Sigmoid colon (tissue), 7 donors: Measurements from ENCODE around the gene BPIFB4. TPM values are rescaled to one million over a fixed set of nuclear protein-coding genes. Genes with fewer than 3 reads are reported as not detected.

Experiments
- DNase-seq: peaks from one replicate; pipeline ENCODE4 v3.0.0-alpha.2; 2019
- H3K27ac ChIP-seq, 4 donors: fragments of 200-600 bp; sonication (generic); one replicate each; pipeline ENCODE4 v1.5.1; 2016 to 2019; ENCODE audit warnings: mild to moderate bottlenecking in 1 of 4
- H3K27me3 ChIP-seq, 3 donors: fragments of 200-600 bp; sonication (generic); one replicate each; pipeline ENCODE4 v1.5.1; 2019; ENCODE audit warnings: mild to moderate bottlenecking in 1 of 3
- H3K36me3 ChIP-seq, 4 donors: fragments of 200-600 bp; sonication (generic); one replicate each; pipeline ENCODE4 v1.5.1; 2016 to 2019
- H3K4me1 ChIP-seq, 4 donors: fragments of 200-600 bp; sonication (generic); one replicate each; pipeline ENCODE4 v1.5.1; 2017 to 2019
- H3K4me3 ChIP-seq, 4 donors: fragments of 200-600 bp; sonication (generic); one replicate each; pipeline ENCODE4 v1.5.1; 2017 to 2019; ENCODE audit warnings: mild to moderate bottlenecking in 2 of 4, moderate library complexity in 1 of 4
- H3K9me3 ChIP-seq, 4 donors: fragments of 200-600 bp in 3 of 4; sonication (generic) in 3 of 4; one replicate each; pipeline versions ENCODE4 v1.5.1 to v1.6.1; 2013 to 2019
- EP300 ChIP-seq, 4 donors: sonication (generic); formaldehyde crosslinking; IDR thresholded peaks; one replicate each; pipeline ENCODE4 v1.6.1; 2017; ENCODE audit warnings: antibody characterized with exemption in 4 of 4
- POLR2A ChIP-seq, 2 donors: fragments of 450-650 bp; IDR thresholded peaks; one replicate each; pipeline ENCODE4 v1.6.1; 2016; ENCODE audit warnings: antibody characterized with exemption in 2 of 2, mild to moderate bottlenecking in 2 of 2, moderate library complexity in 2 of 2
- POLR2AphosphoS5 ChIP-seq, 4 donors: sonication (generic); formaldehyde crosslinking; IDR thresholded peaks; one replicate each; pipeline ENCODE4 v1.6.1; 2017; ENCODE audit warnings: antibody characterized with exemption in 4 of 4
- WGBS, 2 donors: extraction: QIAGEN DNeasy Blood & Tissue Kit; methylation state at CpG; one replicate each; pipeline ENCODE4 v1.1.7; 2013; 5-methylcytosine and 5-hydroxymethylcytosine counted together
- intact Hi-C: fragments of 100-400 bp; cut with DNase I; formaldehyde crosslinking; loops from one replicate; pipeline ENCODE4 v1.15.1; 2023
- polyA plus RNA-seq, 3 donors: library from polyadenylated mRNA; stranded (reverse); fragments of 200-250 nt; gene quantifications; one replicate each; pipeline ENCODE4 v1.2.3, GENCODE V29; 2013
- total RNA-seq, 4 donors: library from RNA; depleted of rRNA; stranded (reverse); fragments of >200 nt; gene quantifications; one replicate each; pipeline ENCODE4 v1.1.0, GENCODE V29; 2016
- TF ChIP-seq, protein P1 (sequence below), 4 experiments: fragments of 450-650 bp in 3 of 4; fragments of 200-600 bp in 1 of 4; IDR thresholded peaks; one replicate each; pipeline ENCODE4 v1.5.1; 2016 to 2019; ENCODE audit warnings: antibody characterized with exemption in 4 of 4, mild to moderate bottlenecking in 3 of 4, moderate library complexity in 2 of 4
- donor health status: healthy with polysubstance abuse.
- donor health status: Bipolar disorder and iron deficiency.
- donor health status: healthy.

The BPIFB4 gene
- total and polyA plus RNA-seq, 7 donors = not detected

DNA sequence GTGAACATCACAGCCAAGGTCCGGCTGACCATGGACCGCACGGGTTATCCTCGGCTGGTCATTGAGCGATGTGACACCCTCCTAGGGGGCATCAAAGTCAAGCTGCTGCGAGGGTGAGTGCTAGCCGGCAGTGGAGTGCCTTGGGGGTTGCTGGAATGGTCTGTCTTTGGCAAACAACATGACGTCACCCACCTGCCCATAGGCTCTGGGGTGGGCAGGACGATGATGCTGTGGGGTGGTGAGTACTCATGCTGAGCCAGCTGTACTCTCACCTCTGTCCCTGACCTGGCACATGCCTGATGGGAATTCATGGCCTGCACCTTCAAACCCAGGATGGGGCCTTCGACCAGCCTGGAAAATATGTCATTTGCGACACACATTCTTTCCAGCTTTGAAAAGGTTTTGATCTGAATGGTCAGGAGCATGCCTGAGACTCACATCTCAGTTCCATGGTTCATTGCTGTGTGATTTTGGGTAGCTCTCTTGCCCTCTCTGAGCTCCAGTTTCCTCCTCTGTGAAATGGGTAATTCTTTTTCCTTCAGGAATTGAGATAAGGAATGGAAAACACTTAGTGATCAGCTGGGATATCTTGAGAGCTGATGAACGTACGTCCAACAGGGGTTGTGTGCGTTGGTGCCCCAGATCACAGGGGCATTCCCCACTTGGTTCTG lies 6.7 kb downstream of the BPIFB4 start:
- H3K4me3 ChIP-seq = no peak overlapping the region
- TF ChIP-seq POLR2AphosphoS5 (IDR thresholded peaks at IDR 0.05) = no peak
- TF ChIP-seq EP300 (IDR thresholded peaks at IDR 0.05) = no peak
- TF ChIP-seq, protein P1, sequence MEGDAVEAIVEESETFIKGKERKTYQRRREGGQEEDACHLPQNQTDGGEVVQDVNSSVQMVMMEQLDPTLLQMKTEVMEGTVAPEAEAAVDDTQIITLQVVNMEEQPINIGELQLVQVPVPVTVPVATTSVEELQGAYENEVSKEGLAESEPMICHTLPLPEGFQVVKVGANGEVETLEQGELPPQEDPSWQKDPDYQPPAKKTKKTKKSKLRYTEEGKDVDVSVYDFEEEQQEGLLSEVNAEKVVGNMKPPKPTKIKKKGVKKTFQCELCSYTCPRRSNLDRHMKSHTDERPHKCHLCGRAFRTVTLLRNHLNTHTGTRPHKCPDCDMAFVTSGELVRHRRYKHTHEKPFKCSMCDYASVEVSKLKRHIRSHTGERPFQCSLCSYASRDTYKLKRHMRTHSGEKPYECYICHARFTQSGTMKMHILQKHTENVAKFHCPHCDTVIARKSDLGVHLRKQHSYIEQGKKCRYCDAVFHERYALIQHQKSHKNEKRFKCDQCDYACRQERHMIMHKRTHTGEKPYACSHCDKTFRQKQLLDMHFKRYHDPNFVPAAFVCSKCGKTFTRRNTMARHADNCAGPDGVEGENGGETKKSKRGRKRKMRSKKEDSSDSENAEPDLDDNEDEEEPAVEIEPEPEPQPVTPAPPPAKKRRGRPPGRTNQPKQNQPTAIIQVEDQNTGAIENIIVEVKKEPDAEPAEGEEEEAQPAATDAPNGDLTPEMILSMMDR (IDR thresholded peaks at IDR 0.05) = no peak
- TF ChIP-seq POLR2A (IDR thresholded peaks at IDR 0.05) = no peak
- H3K9me3 ChIP-seq = no peaks in the 10 kb centered on the region
- intact Hi-C loops = no loop called here
- no peak for DNase-seq
- H3K36me3 ChIP-seq = no peaks in the 10 kb centered on the region
- 78 to 84% methylated on average over 14 of the region's 14 CpGs for WGBS, 2 donors
- H3K27ac ChIP-seq = no peak overlapping the region
- no peaks in the 10 kb centered on the region for H3K4me1 ChIP-seq
- H3K27me3 ChIP-seq = peaks cover 0 to 6% (median 3%) of the 10 kb centered on the region in 3 donors

DNA sequence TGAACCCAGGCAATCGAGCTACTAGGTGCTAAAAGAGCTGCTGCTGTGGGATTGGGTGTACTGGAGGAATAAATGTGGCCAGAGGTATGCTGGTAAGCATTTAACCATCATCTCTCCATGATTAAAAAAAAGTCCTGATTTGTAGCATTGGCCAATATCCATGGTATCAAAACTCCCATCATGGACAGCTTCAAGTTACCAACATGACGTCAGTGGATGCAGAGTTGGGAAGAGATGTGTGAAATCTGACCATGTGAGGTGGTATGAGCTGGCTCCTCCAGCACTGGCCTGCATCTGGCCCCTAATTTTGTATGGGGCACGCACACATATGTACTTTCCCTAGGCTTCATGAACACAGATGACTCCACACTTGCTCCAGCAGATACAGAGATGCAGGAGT lies 11.7 kb downstream of the BPIFB4 start:
- intact Hi-C loops = loop anchor here (10.0 kb wide), 1 partner anchor 186 kb away; no protein-coding TSS in a partner anchor
- Histone ChIP-seq H3K4me3 (no peak overlapping the region), H3K4me1 (no peaks in the 10 kb centered on the region), H3K27ac (no peak overlapping the region), H3K9me3 (no peaks in the 10 kb centered on the region), H3K36me3 (no peaks in the 10 kb centered on the region), H3K27me3 (no peaks in the 10 kb centered on the region)
- no peak for DNase-seq
- WGBS, 2 donors = 54 to 76% methylated on average over 3 of the region's 3 CpGs
- TF ChIP-seq POLR2A (IDR thresholded peaks at IDR 0.05) (no peak), POLR2AphosphoS5 (IDR thresholded peaks at IDR 0.05) (no peak), EP300 (IDR thresholded peaks at IDR 0.05) (no peak)
- TF ChIP-seq, protein P1 (IDR thresholded peaks at IDR 0.05) = no peak

DNA sequence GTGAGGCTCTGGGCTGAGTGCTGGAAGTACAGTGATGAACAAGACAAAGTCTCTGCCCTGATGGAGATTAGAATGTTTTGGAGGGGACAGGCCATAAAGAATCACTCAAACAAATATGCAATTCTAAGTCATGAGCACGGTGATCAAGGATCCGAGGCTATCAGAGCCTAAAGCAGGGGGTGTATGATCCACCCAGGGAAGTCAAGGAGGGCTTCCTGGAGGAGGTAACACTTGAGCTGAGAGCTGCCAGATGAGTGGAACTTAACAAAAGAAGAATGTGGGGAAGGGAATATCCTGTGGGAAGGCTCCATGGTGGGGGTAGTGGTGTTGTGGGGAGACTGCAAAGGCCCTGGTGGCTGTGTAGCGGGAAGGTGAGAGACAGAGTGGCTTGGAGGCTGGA lies 12.2 kb downstream of the BPIFB4 start:
- 86 to 89% methylated on average over 3 of the region's 3 CpGs for WGBS, 2 donors
- TF ChIP-seq POLR2A (IDR thresholded peaks at IDR 0.05) (no peak), EP300 (IDR thresholded peaks at IDR 0.05) (no peak)
- Histone ChIP-seq H3K36me3 (no peaks in the 10 kb centered on the region), H3K27me3 (no peaks in the 10 kb centered on the region), H3K4me1 (no peaks in the 10 kb centered on the region), H3K9me3 (no peaks in the 10 kb centered on the region), H3K4me3 (no peak overlapping the region), H3K27ac (no peak overlapping the region)
- intact Hi-C loops = loop anchor here (10.0 kb wide), 1 partner anchor 187 kb away; no protein-coding TSS in a partner anchor
- no peak for DNase-seq

DNA sequence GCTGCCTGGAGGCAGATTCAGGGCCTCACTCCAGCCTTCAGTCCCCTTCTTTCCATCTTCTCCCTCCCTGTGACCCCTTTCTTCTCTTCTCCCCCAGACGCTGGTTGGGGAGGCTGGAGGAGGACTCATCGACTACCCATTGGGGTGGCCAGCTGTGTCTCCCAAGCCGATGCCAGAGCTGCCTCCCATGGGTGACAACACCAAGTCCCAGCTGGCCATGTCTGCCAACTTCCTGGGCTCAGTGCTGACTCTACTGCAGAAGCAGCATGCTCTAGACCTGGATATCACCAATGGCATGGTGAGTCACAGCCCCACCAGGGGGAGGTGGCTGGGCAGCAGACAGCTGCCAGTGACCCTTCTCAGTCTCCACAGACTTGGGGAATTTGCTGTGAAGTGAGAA lies 12.9 kb downstream of the BPIFB4 start:
- 87 to 89% methylated on average over 3 of the region's 3 CpGs for WGBS, 2 donors
- DNase-seq = no peak
- H3K4me1 ChIP-seq = no peaks in the 10 kb centered on the region
- H3K9me3 ChIP-seq = no peaks in the 10 kb centered on the region
- TF ChIP-seq, protein P1 (IDR thresholded peaks at IDR 0.05) = no peak
- TF ChIP-seq EP300 (IDR thresholded peaks at IDR 0.05) (no peak), POLR2AphosphoS5 (IDR thresholded peaks at IDR 0.05) (no peak), POLR2A (IDR thresholded peaks at IDR 0.05) (no peak)
- H3K4me3 ChIP-seq = no peak overlapping the region
- intact Hi-C loops = loop anchor here (10.0 kb wide), 1 partner anchor 188 kb away; no protein-coding TSS in a partner anchor
- H3K27me3 ChIP-seq = no peaks in the 10 kb centered on the region
- H3K36me3 ChIP-seq = no peaks in the 10 kb centered on the region
- no peak overlapping the region for H3K27ac ChIP-seq

DNA sequence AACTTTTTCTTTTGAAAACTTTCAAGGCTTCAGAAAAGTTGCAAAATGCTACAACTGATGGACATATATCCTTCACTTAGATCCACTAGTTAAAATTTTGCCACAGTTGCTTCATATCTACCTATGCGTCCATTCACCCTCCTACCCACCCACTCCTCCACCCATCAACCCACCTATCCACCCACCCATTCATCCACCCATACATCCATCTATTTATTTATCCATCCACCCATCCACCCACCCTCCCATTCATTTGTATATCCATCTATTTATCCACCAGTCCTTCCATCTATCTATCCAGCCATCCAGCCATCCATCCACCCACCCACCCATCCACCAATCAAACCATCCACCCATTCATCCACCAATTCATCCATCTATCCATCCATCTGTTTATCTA lies 13.6 kb downstream of the BPIFB4 start:
- Histone ChIP-seq H3K27me3 (no peaks in the 10 kb centered on the region), H3K4me3 (no peak overlapping the region), H3K36me3 (no peaks in the 10 kb centered on the region), H3K27ac (no peak overlapping the region), H3K4me1 (no peaks in the 10 kb centered on the region), H3K9me3 (no peaks in the 10 kb centered on the region)
- no peak for TF ChIP-seq EP300 (IDR thresholded peaks at IDR 0.05)
- TF ChIP-seq POLR2AphosphoS5 (IDR thresholded peaks at IDR 0.05) = no peak
- TF ChIP-seq, protein P1 (IDR thresholded peaks at IDR 0.05) = no peak
- no peak for TF ChIP-seq POLR2A (IDR thresholded peaks at IDR 0.05)
- WGBS, 2 donors = 73 to 88% methylated on average over 1 of the region's 1 CpG
- intact Hi-C loops = loop anchor here (10.0 kb wide), 1 partner anchor 188 kb away; no protein-coding TSS in a partner anchor
- DNase-seq = no peak
